ENCODE measurements around the gene ULK4. TPM values are rescaled to one million over a fixed set of nuclear protein-coding genes. Genes with fewer than 3 reads are reported as not detected.

ULK4 gene
- total and polyA plus RNA-seq, 7 donors, result 2.1 to 18.6 (median 8.9) TPM

DNA sequence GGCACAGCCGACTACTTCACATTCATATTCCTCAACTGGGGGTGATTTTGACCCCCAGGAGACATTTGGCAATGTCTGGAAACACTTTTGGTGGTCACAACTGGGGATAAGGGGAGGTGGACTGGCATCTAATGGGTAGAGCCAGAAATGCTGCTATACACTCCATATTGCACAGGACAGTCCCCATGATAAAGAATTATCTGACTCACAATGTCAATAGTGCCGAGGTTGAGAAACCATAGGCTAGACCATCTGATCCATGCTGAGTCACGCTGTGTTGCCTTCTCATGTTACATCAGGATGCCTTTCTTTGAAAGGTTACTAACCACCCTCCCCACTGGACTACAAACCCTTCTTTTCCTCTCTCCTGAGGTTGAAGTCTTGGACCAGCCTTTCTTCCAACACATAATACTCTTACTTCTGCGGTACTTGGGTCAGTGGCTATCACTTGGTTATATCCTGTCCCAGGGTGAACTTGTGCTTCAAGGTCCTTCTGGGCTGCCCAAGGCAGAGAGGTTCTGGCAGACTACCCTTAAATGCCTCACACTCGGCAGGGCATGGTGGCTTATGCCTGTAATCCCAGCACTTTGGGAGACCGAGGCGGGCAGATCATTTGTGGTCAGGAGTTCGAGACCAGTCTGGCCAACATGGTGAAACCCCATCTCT, 693.8 kb downstream of the ULK4 start:
- Histone ChIP-seq H3K36me3 (no peaks in the 10 kb centered on the region), H3K27me3 (no peaks in the 10 kb centered on the region), H3K9me3 (peaks cover 0 to under 1% (median 0%) of the 10 kb centered on the region in 4 donors), H3K4me1 (no peaks in the 10 kb centered on the region), H3K27ac (no peak overlapping the region), H3K4me3 (no peak overlapping the region)
- DNase-seq, result no peak
- TF ChIP-seq EP300 (IDR thresholded peaks at IDR 0.05), result no peak
- no peak for TF ChIP-seq POLR2AphosphoS5 (IDR thresholded peaks at IDR 0.05)
- TF ChIP-seq, protein P1, sequence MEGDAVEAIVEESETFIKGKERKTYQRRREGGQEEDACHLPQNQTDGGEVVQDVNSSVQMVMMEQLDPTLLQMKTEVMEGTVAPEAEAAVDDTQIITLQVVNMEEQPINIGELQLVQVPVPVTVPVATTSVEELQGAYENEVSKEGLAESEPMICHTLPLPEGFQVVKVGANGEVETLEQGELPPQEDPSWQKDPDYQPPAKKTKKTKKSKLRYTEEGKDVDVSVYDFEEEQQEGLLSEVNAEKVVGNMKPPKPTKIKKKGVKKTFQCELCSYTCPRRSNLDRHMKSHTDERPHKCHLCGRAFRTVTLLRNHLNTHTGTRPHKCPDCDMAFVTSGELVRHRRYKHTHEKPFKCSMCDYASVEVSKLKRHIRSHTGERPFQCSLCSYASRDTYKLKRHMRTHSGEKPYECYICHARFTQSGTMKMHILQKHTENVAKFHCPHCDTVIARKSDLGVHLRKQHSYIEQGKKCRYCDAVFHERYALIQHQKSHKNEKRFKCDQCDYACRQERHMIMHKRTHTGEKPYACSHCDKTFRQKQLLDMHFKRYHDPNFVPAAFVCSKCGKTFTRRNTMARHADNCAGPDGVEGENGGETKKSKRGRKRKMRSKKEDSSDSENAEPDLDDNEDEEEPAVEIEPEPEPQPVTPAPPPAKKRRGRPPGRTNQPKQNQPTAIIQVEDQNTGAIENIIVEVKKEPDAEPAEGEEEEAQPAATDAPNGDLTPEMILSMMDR (IDR thresholded peaks at IDR 0.05), result no peak
- no peak for TF ChIP-seq POLR2A (IDR thresholded peaks at IDR 0.05)
- intact Hi-C loops (cut with DNase I), result no loop called here
- 95% methylated on average over 8 of the region's 8 CpGs for WGBS, 2 donors

DNA sequence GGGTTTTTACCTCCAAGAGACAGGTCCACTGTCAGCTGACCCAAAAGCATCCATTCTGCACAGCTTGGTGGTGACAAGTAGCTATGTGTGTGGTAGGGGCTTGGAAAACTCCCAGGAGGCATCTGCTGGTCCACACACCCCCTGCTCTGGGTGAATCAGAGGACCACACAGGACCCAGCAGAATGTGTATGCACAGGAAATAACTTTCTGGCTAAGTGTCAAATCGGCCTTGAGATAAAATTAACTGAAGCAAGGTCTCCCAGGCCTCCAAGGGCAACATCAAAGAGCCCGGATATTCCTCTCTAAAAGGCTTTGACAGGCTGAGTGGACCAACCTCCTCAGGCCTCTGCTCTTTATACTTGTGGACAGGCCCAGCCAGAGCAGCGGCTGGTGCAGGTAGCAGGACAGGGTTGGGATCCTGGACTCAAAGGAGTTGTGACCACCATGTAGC, 696.1 kb downstream of the ULK4 start:
- Histone ChIP-seq H3K36me3 (no peaks in the 10 kb centered on the region), H3K4me3 (no peak overlapping the region), H3K9me3 (no peaks in the 10 kb centered on the region), H3K27ac (no peak overlapping the region), H3K27me3 (no peaks in the 10 kb centered on the region), H3K4me1 (no peaks in the 10 kb centered on the region)
- DNase-seq, result no peak
- TF ChIP-seq POLR2AphosphoS5 (IDR thresholded peaks at IDR 0.05) (no peak), EP300 (IDR thresholded peaks at IDR 0.05) (no peak), POLR2A (IDR thresholded peaks at IDR 0.05) (no peak)
- TF ChIP-seq, protein P1 (IDR thresholded peaks at IDR 0.05), result no peak
- intact Hi-C loops (cut with DNase I), result no loop called here
- 68 to 72% methylated on average over 3 of the region's 3 CpGs for WGBS, 2 donors

DNA sequence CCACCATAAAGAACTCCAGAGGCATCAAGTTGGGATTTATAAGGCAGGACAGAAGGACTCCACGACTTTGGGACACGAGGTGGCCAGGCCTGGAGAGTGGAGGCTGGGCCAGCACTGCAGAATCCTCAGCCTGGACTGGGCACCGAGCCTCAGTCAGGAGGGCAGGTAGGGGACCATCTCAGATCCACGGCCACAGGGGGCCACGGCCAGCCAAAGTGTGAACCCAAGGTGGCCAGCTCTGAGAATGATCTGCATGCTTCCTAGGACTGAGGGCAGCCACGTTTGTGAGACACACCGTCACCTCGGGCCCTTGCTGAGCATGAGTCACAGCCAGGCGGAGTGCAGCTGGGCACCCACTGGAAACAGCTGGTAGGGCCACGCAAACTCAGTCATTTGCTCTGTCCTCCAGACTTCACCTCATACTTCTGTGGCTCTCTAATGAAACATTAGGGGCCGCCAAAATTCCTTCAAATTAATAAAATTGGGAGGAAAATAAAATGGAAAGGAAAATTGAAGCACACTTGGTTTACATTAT, 696.8 kb downstream of the ULK4 start:
- intact Hi-C loops (cut with DNase I), result no loop called here
- no peaks in the 10 kb centered on the region for H3K36me3 ChIP-seq
- H3K4me1 ChIP-seq, result no peaks in the 10 kb centered on the region
- DNase-seq, result no peak
- no peak for TF ChIP-seq POLR2A (IDR thresholded peaks at IDR 0.05)
- TF ChIP-seq, protein P1 (IDR thresholded peaks at IDR 0.05), result no peak
- TF ChIP-seq EP300 (IDR thresholded peaks at IDR 0.05), result no peak
- no peak for TF ChIP-seq POLR2AphosphoS5 (IDR thresholded peaks at IDR 0.05)
- H3K4me3 ChIP-seq, result no peak overlapping the region
- 87 to 89% methylated on average over 11 of the region's 11 CpGs for WGBS, 2 donors
- H3K9me3 ChIP-seq, result no peaks in the 10 kb centered on the region
- no peaks in the 10 kb centered on the region for H3K27me3 ChIP-seq
- H3K27ac ChIP-seq, result no peak overlapping the region

- Histone ChIP-seq H3K9me3 (no peaks in the 10 kb centered on the region), H3K27me3 (no peaks in the 10 kb centered on the region), H3K27ac (no peak overlapping the region), H3K4me1 (no peaks in the 10 kb centered on the region), H3K36me3 (no peaks in the 10 kb centered on the region), H3K4me3 (no peak overlapping the region)
- intact Hi-C loops (cut with DNase I), result no loop called here
- DNase-seq, result no peak
- TF ChIP-seq EP300 (IDR thresholded peaks at IDR 0.05) (no peak), POLR2AphosphoS5 (IDR thresholded peaks at IDR 0.05) (no peak), POLR2A (IDR thresholded peaks at IDR 0.05) (no peak)
- TF ChIP-seq, protein P1 (IDR thresholded peaks at IDR 0.05), result no peak
- WGBS, 2 donors, result 93 to 99% methylated on average over 3 of the region's 3 CpGs
Measured at GRCh38 chr3:41260063-41260450, 701.8 kb downstream of the ULK4 start.
